SK-N-SH (cell line): ENCODE measurements around the gene LRRC46. TPM values are rescaled to one million over a fixed set of nuclear protein-coding genes. Genes with fewer than 3 reads are reported as not detected.

Source experiments
- CTCF ChIA-PET: fragments of 300-600, 350-600 bp; formaldehyde crosslinking; extraction: SDS; loops from one replicate; lab custom pipeline; 2021; lab: Yijun Ruan, JAX
- POLR2A ChIA-PET: fragments of 350-600 bp; sonication (Branson Sonifier 250); formaldehyde crosslinking; extraction: SDS; loops from one replicate; lab custom pipeline; 2020; ENCODE audit warnings: antibody characterized with exemption, inconsistent platforms; lab: Yijun Ruan, JAX
- DNase-seq: peaks from one replicate; pipeline ENCODE4 v3.0.0; 2012
- H2AFZ ChIP-seq: fragments of 200-600 bp; sonication (generic); 2 replicates; pipeline ENCODE4 v1.8.1; 2016; ENCODE audit warnings: antibody characterized with exemption, mild to moderate bottlenecking, low read depth
- H3F3A ChIP-seq: fragments of 200-600 bp; sonication (generic); replicated peaks from 2 replicates; pipeline ENCODE3; 2016; ENCODE audit warnings: antibody characterized with exemption, mild to moderate bottlenecking; ENCODE audit not compliant: insufficient read depth
- H3K27ac ChIP-seq, 2 experiments: fragments of 200-500 bp in 1 of 2; fragments of 200-600 bp in 1 of 2; sonication (Bioruptor generic) in 1 of 2; sonication (generic), shearing (Covaris generic) in 1 of 2; 2 replicates each; pipeline versions ENCODE4 v1.5.1 to v1.6.1; 2014 to 2016; ENCODE audit warnings: low read depth in 2 of 2, inconsistent platforms in 1 of 2, low read length in 1 of 2, mild to moderate bottlenecking in 1 of 2, mixed read lengths in 1 of 2
- H3K27me3 ChIP-seq: fragments of 200-600 bp; sonication (generic), shearing (Covaris generic); 2 replicates; pipeline ENCODE4 v1.6.1; 2016; ENCODE audit warnings: mixed run types; ENCODE audit not compliant: insufficient read depth
- H3K36me3 ChIP-seq, 2 experiments: fragments of 200-500 bp in 1 of 2; fragments of 200-600 bp in 1 of 2; sonication (Bioruptor generic) in 1 of 2; sonication (generic) in 1 of 2; replicated peaks in 1 of 2; 2 replicates each; pipeline versions ENCODE3 to v1.5.1; 2014 to 2016; ENCODE audit warnings: low read length in 1 of 2, mild to moderate bottlenecking in 1 of 2; ENCODE audit not compliant: insufficient read depth in 2 of 2, control insufficient read depth in 1 of 2
- H3K4me1 ChIP-seq, 2 experiments: fragments of 200-500 bp in 1 of 2; fragments of 200-600 bp in 1 of 2; sonication (Bioruptor generic) in 1 of 2; sonication (generic), shearing (Covaris generic) in 1 of 2; 2 replicates each; pipeline versions ENCODE4 v1.5.1 to v1.6.1; 2014 to 2016; ENCODE audit warnings: low read depth in 1 of 2, low read length in 1 of 2, mixed run types in 1 of 2; ENCODE audit not compliant: insufficient read depth in 2 of 2, control insufficient read depth in 1 of 2
- H3K4me2 ChIP-seq: fragments of 200-600 bp; sonication (generic), shearing (Covaris generic); 2 replicates; pipeline ENCODE4 v1.6.1; 2017; ENCODE audit warnings: mixed run types
- H3K4me3 ChIP-seq, 2 experiments: fragments of 200-500 bp in 1 of 2; fragments of 200-600 bp in 1 of 2; sonication (Bioruptor generic) in 1 of 2; sonication (generic), shearing (Covaris generic) in 1 of 2; 2 replicates each; pipeline versions ENCODE4 v1.5.1 to v1.8.1; 2014 to 2016; ENCODE audit warnings: low read depth in 2 of 2, inconsistent platforms in 1 of 2, low read length in 1 of 2, mild to moderate bottlenecking in 1 of 2, mixed read lengths in 1 of 2, moderate library complexity in 1 of 2
- H3K79me2 ChIP-seq: fragments of 200-600 bp; sonication (generic); 2 replicates; pipeline ENCODE4 v1.8.1; 2017; ENCODE audit warnings: mild to moderate bottlenecking; ENCODE audit not compliant: insufficient read depth
- H3K9ac ChIP-seq: fragments of 200-600 bp; sonication (generic); 2 replicates; pipeline ENCODE4 v1.6.1; 2017; ENCODE audit warnings: mixed run types
- H3K9me2 ChIP-seq: fragments of 200-600 bp; sonication (generic); 2 replicates; pipeline ENCODE4 v1.6.1; 2017; ENCODE audit warnings: mixed run types
- H3K9me3 ChIP-seq: fragments of 200-600 bp; sonication (generic); 2 replicates; pipeline ENCODE4 v1.6.1; 2017; ENCODE audit warnings: mixed run types, mild to moderate bottlenecking, moderate library complexity
- H4K20me1 ChIP-seq: fragments of 200-600 bp; sonication (generic); 2 replicates; pipeline ENCODE4 v1.6.1; 2017; ENCODE audit warnings: mild to moderate bottlenecking, mixed run types; ENCODE audit not compliant: insufficient read depth
- FOXM1 ChIP-seq: IDR thresholded peaks from 2 replicates; pipeline ENCODE4 v1.4.0; 2012; ENCODE audit warnings: low read depth, mild to moderate bottlenecking
- GATA2 ChIP-seq: sonication (generic); formaldehyde crosslinking; IDR thresholded peaks from 2 replicates; pipeline ENCODE4 v1.5.0; 2020; ENCODE audit warnings: mild to moderate bottlenecking, missing genetic modification reagents
- JUND ChIP-seq: IDR thresholded peaks from 2 replicates; pipeline ENCODE4 v1.4.0; 2012
- RFX5 ChIP-seq: IDR thresholded peaks from 2 replicates; pipeline ENCODE4 v1.6.1; 2012; ENCODE audit warnings: mild to moderate bottlenecking, improper control_type of control experiment, low read length
- RXRA ChIP-seq: IDR thresholded peaks from 2 replicates; pipeline ENCODE4 v1.4.0; 2012; ENCODE audit warnings: low read depth, mild to moderate bottlenecking, borderline replicate concordance
- SIN3A ChIP-seq: IDR thresholded peaks from 2 replicates; pipeline ENCODE4 v1.6.1; 2012; ENCODE audit warnings: low read depth, mild to moderate bottlenecking, low read length, moderate library complexity, borderline replicate concordance
- SMC3 ChIP-seq: IDR thresholded peaks from 2 replicates; pipeline ENCODE4 v1.6.1; 2012; ENCODE audit warnings: low read depth, low read length, improper control_type of control experiment
- TEAD4 ChIP-seq: IDR thresholded peaks from 2 replicates; pipeline ENCODE4 v1.4.0; 2012; ENCODE audit warnings: mild to moderate bottlenecking, borderline replicate concordance; ENCODE audit not compliant: insufficient read depth
- USF1 ChIP-seq: IDR thresholded peaks from 2 replicates; pipeline ENCODE4 v1.4.0; 2012; ENCODE audit warnings: low read depth, borderline replicate concordance
- WGBS: methylation state at CpG from one replicate; pipeline ENCODE4 v1.1.6; 2017; ENCODE audit warnings: low lambda C conversion rate; 5-methylcytosine and 5-hydroxymethylcytosine counted together
- polyA plus RNA-seq, 3 experiments: library from polyadenylated mRNA; depleted of rRNA; stranded (reverse); fragments of >200 nt; gene quantifications; 2 replicates each; pipeline ENCODE4 v1.2.3, GENCODE V29; 2012
- TF ChIP-seq, protein P1 (sequence below): IDR thresholded peaks from 2 replicates; pipeline ENCODE4 v1.6.1; 2012; ENCODE audit warnings: mild to moderate bottlenecking, low read depth, low read length, moderate library complexity
- TF ChIP-seq, protein P2 (sequence below): fragments of 150-350 bp; IDR thresholded peaks from 2 replicates; pipeline ENCODE4 v1.6.1; 2017; ENCODE audit warnings: antibody characterized with exemption, low read length, low read depth, borderline replicate concordance

The LRRC46 gene
- polyA plus RNA-seq, 1 of the 3 experiments (the other 2 are of a cell fraction): 1.6 TPM

- TF ChIP-seq, protein P1, sequence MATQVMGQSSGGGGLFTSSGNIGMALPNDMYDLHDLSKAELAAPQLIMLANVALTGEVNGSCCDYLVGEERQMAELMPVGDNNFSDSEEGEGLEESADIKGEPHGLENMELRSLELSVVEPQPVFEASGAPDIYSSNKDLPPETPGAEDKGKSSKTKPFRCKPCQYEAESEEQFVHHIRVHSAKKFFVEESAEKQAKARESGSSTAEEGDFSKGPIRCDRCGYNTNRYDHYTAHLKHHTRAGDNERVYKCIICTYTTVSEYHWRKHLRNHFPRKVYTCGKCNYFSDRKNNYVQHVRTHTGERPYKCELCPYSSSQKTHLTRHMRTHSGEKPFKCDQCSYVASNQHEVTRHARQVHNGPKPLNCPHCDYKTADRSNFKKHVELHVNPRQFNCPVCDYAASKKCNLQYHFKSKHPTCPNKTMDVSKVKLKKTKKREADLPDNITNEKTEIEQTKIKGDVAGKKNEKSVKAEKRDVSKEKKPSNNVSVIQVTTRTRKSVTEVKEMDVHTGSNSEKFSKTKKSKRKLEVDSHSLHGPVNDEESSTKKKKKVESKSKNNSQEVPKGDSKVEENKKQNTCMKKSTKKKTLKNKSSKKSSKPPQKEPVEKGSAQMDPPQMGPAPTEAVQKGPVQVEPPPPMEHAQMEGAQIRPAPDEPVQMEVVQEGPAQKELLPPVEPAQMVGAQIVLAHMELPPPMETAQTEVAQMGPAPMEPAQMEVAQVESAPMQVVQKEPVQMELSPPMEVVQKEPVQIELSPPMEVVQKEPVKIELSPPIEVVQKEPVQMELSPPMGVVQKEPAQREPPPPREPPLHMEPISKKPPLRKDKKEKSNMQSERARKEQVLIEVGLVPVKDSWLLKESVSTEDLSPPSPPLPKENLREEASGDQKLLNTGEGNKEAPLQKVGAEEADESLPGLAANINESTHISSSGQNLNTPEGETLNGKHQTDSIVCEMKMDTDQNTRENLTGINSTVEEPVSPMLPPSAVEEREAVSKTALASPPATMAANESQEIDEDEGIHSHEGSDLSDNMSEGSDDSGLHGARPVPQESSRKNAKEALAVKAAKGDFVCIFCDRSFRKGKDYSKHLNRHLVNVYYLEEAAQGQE: no peak
- no peak for TF ChIP-seq JUND
Measured at GRCh38 chr17:47806026-47806912, 25.2 kb upstream of the LRRC46 start (continued).

DNA sequence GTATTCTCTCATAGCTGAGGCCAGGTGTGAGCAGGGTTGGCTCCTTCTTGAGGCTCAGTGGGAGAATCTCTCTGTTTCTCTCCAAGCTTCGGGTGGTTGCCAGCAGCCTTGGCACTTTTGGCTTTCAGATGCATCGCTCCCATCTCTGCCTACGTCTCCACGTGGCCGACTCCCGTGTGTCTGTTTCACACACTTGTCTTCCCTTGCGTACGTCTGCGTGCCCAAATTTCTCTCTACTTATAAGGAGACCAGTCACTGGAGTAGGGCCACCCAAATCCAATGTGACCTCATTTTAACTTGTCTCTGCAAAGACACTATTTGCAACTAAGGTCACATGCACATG, 24.6 kb upstream of the LRRC46 start:
- no peak for DNase-seq
- no peak overlapping the region for H3K4me2 ChIP-seq
- CTCF ChIA-PET: interaction anchor here (1.4 kb wide), 1 partner anchor 63 kb away, joined by 3 read pairs; no protein-coding TSS in a partner anchor

More for the DNA sequence above, 24.6 kb upstream of the LRRC46 start:
- Histone ChIP-seq H3K36me3 (peaks cover 7 to 33% of the 10 kb centered on the region in 2 experiments), H3K27me3 (0 out of 2 replicates have a peak, but pooled peaks cover under 1% of the 10 kb centered on the region), H3K27ac (no peak overlapping the region), H3K9me3 (no peaks in the 10 kb centered on the region), H3F3A (peaks cover 5% of the 10 kb centered on the region), H3K9ac (no peak overlapping the region), H3K79me2 (no peaks in the 10 kb centered on the region), H3K4me1 (no peaks in the 10 kb centered on the region), H4K20me1 (0 out of 2 replicates have a peak, but pooled peaks cover 6% of the 10 kb centered on the region), H3K4me3 (no peak overlapping the region), H2AFZ (no peak overlapping the region), H3K9me2 (no peaks in the 10 kb centered on the region)
- POLR2A ChIA-PET: interaction anchor here (0.6 kb wide), 1 partner anchor 303 kb away, joined by 4 read pairs; no protein-coding TSS in a partner anchor
- TF ChIP-seq SIN3A (no peak), SMC3 (no peak), TEAD4 (no peak), RXRA (no peak), GATA2 (CRISPR knock-in tag) (no peak), USF1 (no peak), RFX5 (no peak), FOXM1 (no peak)
- TF ChIP-seq, protein P2, sequence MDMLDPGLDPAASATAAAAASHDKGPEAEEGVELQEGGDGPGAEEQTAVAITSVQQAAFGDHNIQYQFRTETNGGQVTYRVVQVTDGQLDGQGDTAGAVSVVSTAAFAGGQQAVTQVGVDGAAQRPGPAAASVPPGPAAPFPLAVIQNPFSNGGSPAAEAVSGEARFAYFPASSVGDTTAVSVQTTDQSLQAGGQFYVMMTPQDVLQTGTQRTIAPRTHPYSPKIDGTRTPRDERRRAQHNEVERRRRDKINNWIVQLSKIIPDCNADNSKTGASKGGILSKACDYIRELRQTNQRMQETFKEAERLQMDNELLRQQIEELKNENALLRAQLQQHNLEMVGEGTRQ: no peak
- 96% methylated on average over 9 of the region's 9 CpGs for WGBS
